DMS 273 (cell line): ENCODE data around the gene HOMER1.
"Not testable (repeated sequence)": the region's sequence is repeated elsewhere in the genome, so short reads cannot be mapped to it uniquely, and the experiment has no call there.

Source experiments
- DNase-seq: peaks from one replicate; lab custom pipeline; 2025; ENCODE audit not compliant: unreplicated experiment; lab: John Stamatoyannopoulos, UW

Gene HOMER1

GRCh38 chr5:79423296-79423695, 90.6 kb downstream of the HOMER1 start:
- DNase-seq: no peak

DNA sequence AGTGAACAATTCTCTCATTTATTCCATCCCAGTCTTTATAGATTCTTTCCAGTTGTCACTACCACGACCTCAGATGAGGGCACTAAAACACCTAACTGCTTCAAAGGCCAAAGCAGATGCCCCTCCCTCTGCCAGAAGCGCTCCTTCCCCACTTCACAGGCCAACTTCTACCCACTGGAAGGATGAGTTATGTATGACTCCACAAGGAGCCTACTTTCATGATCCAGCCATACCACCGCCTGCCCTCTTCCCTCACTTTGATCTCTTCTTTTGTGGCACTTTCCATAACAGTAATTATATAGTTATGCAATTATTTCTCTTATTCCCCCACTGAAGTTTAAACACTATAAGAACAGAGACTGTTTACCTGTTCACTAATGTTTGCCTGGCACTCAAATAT, 93.7 kb downstream of the HOMER1 start:
- no peak for DNase-seq

DNA sequence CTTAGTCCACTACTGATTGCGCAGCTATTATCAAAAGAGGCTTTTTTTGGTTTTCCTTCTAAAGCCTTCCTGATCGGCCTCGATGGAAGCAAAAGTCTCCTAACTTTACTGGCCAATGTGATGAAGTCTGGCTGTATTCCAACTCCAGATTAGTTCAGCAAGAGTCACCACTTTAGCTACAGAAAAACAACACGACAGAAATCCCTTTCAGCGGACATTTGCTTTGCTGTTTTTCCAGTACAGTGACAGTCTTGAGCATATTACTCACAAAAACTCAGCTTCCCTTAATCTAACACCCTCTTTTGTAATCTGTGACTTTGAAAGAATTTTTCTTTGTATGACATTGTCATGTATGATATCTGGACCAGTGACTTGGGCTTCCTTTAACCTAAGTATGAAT, 95.7 kb downstream of the HOMER1 start:
- no peak for DNase-seq

DNA sequence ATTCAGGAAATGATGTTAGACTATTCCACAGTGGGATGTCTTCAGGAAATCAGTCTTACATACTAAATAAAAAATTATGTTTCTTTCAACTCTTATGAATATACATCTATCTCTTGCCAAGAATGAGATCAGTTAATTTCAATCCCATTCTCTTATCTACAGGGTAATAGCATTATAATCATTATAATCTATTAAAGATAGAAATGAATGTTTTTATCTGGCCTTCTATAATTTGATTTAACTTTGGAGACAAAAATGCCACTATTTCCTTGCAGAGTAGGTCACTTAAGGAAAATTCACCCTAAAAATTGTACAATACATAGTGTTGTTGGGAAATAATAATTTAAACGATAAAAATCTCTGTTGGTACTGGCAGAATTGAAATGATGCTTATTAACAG, 96.4 kb downstream of the HOMER1 start:
- no peak for DNase-seq

- peak; percentile 12 for DNase-seq
These were observed 97.4 kb downstream of the HOMER1 start for GRCh38 chr5:79416499-79416898.

- no peak for DNase-seq
These were observed 100.8 kb downstream of the HOMER1 start for GRCh38 chr5:79413112-79413511.

DNA sequence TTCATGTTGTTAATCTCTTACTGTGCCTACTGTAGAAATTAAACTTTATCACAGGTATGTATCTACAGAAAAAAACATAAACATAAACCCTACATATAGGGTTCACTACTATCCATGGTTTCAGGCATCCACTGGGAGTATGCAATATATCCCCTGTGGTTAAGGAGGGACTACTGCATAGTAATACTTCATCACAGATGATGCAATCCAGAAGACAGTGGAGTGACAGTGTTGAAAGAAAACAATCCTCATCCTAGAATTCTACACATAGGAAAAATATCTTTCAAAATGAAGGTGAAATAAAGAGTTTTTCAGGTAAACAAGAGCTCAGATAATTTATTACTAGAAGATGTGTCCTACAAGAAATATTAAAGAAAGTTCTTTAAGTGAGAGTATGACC, 105.9 kb downstream of the HOMER1 start:
- no peak for DNase-seq

GRCh38 chr5:79407591-79407990, 106.3 kb downstream of the HOMER1 start:
- DNase-seq: no peak

DNA sequence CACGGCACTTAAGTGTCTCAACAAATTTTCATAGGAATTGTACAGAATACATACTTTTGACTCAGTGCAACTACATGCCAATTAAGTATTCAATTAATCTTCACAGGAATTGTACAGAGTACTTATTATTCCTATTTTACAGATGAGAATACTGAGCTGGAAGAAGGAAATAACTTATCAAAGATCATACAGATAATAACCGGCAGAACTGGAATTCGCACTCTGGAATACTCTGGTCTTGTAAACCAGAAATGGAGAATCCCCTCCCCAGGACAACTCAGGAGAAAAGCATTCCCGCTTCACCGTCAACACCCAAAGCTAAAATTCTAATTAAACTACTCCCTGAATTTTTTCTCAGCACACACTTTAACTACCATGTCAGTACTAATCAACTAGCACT, 112.7 kb downstream of the HOMER1 start:
- no peak for DNase-seq

DNA sequence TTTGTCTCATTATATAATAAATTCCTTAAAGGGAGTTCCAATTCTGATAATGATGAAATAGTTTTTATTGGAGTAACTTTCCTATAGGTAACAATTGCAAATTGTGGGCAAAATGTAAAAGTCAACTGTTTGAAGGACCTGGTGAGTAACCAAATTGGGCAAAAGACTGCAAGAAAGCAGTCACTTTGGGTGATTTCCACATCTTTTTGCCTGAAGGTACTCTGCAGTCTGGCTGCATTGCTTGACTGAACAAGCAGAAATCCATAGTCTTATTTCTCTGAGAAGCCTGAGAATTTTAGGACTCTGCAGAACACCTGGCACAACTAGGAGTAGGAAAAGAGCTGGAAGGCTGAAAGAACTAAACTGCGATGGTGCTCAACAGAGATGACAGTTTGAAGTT, 114.9 kb downstream of the HOMER1 start:
- no peak for DNase-seq

GRCh38 chr5:79397080-79397479, 116.9 kb downstream of the HOMER1 start:
- no peak for DNase-seq

GRCh38 chr5:79396265-79396664, 117.7 kb downstream of the HOMER1 start:
- DNase-seq: no peak

GRCh38 chr5:79395296-79395695, 118.6 kb downstream of the HOMER1 start:
- DNase-seq: no peak

DNA sequence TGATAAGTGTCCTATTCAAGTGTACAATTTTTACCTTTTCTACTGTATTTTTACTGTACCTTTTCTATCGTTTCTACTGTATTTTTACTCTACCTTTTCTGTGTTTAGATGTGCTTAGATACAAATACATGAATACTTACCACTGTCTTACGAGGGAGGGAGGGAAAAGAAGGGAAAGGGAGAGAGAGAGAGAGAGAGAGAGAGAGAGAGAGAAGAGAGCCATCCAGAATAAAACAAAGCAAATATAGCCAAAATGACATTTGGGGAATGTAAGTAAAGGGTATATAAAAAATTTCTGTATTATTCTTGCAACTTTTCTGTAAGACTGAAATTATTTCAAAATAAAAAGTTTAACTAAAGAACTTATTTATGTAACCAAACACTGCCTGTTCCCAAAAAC, 121.2 kb downstream of the HOMER1 start:
- no peak for DNase-seq

DNA sequence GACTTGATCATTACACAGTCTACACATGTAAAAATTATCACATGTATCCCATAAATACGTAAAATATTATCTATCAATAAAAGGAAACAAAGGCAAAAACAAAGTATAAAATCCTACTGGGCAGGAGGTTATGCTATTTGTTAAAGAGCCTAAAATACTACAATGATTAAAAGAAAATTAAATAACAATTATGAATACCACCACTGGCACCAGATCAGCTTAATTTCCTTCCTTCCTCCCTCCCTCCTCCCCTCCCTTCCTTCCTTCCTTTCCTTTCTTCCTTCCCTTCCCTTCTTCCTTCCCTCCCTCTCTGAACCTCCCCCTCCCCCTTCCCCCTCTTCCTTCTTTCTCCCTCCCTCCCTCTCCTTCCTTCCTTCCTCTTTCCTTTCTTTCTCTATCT, 127.3 kb downstream of the HOMER1 start:
- no peak for DNase-seq

DNA sequence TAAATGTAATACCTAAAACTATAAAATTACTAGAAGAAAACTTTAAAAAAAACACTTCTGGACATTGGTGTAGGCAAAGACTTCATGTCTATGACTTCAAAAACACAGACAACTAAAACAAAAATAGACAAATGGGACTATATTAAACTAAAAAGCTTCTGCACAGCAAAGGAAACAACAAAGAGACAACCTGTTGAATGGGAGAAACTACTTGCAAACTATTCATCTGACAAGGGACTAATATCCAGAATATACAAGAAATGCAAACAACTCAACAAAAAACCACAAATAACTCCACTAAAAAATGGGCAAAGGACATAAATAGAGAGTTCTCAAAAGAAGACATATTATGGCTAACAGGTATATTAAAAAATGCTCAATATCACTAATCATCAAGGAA, 128.8 kb downstream of the HOMER1 start:
- DNase-seq: not testable (repeated sequence)

DNA sequence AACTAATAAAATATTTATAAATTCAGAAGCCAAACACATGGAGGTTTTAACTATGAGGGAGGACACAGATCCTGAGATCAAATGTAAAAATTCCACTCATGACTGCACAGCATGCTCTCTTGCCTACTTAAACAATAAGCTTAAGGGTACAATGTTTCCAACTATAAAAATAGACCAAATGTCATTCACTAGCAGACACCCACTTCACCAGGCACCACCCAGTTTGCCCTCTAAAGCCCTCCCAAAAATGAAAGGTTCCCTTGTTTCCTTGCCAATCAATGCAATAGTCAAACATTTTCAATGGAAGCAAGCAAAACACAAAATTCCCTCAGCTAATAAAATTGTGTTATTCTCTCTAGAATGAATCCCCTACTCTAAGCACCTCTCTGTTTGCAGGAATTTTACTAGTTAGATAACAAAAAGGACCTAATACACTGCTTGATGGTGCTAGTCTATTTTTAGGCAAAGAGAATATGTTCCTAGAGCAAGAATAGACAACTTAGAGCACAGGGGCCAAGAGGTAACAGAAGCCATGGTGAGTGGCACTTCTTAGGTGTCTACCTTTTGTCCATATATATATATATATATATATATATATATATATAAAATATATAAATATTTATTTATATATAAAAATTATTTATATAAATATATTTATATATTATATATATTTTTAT, 135.3 kb downstream of the HOMER1 start:
- DNase-seq: no peak

DNA sequence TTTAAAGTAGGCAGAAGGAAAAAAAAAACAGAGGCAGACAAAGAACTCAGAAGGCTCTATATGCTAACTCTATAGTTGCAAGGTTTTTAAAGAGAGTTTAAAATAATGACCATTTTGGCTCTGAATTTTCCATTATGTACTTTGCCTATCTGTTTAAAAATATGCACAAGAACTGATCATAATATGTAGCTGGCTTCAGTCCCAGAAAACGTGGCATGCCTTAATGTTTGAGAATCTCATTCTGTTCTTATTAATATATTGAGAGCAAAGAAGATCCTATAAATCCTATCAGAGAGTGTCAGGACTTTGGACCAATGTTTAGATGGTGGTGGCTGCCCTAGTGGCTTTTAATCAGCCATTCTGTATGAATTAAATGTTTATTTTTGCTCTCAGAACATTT, 156.5 kb downstream of the HOMER1 start:
- DNase-seq: no peak

DNA sequence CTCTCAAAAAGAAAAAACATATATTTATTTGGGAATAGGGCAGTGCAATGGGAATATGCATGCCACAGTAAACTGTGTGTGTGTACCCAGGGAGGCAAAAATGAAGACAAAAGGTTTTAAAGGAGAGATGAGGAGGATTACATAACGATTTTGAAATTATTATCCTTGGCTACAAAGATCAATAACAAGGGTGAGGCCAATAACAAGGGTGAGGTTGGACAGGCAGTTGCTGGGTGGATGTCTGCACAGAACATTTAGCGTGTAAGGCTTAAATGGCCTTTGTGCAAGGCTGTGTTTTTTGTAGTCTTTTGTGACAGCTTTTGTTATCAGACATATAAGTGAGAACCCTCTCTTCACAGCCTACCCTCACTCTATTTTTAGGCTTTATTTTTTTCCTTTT, 164.1 kb downstream of the HOMER1 start:
- DNase-seq: no peak

DNA sequence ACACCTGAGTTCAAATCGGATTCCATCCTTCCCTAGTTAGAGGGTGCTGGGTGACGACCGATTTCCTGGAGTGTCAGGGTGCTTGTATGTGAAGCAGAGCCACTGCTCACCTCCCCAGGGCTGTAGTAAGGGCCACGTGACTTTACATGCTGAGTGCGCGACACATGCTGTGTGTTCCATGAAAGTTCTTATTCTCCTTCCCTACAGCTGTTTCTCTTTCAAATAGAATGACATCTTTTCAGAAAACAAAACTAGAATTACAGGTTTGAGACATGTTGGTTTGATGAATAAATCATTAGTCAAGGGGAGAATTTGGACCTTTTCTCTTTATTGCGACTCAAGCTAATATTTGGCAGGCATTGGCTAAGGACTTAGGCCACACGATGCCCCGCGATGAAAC, 164.9 kb downstream of the HOMER1 start:
- DNase-seq: no peak

DNA sequence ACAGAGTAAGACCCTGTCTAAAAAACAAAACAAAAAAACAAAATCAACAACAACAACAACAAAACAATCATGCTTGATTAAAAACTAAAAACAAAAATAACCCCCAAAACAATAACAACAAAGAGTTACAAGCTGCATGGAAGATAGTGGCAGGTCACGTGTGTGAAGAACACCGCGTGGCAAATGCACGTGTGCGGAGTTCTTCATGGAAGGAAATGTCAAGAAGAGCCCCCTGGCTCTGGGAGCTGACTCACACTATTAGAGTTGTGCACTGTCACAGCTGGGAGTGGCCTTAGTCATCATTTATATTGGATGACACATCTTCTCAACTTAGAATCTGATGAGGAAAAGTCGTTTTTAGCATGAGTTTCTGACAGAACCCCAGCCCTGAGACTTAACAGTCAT, 167.5 kb downstream of the HOMER1 start:
- no peak for DNase-seq

GRCh38 chr5:79333852-79334557, 179.9 kb downstream of the HOMER1 start:
- peak; percentile 17 for DNase-seq

GRCh38 chr5:79330071-79330470, 183.9 kb downstream of the HOMER1 start:
- DNase-seq: no peak
